Measurements from ENCODE around the gene MYH4. TPM values are rescaled to one million over a fixed set of nuclear protein-coding genes. Genes with fewer than 3 reads are reported as not detected.

The MYH4 gene
- total RNA-seq: not detected in 2 replicates

DNA sequence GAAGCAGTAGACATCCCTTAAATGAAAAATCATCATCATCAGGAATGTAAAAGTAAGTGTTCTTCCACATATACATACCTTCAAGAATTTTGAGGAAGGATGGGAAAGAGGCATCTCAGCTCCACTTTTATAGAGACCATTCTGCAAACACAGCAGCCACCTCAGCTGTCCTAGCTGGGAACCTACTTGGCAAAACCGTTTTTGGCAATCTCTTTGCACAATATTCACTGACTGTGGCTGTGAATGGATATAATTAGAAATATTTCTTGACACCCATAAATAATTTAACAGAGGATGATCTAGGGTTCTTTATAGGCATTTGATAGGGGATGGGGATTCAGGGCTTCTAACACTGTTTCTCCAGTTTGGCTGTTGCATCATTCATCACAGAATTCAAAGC is at the start of gene MYH4:
MYH4 (minus strand) TSS at position 101 of the 400 bp plus-strand sequence. CDS start 2,814 bp downstream, outside the sequence.
- no peak for DNase-seq (ENCODE audit: low read depth, low spot score)

GRCh38 chr17:10518271-10519037 is 49.1 kb upstream of the MYH4 start, which contains the start of gene MYH1:
TSS of gene MYH1 (minus strand) at chr17:10518542. CDS start at chr17:10516642, 1,900 bp downstream.
- DNase-seq (ENCODE audit: low read depth, low spot score): no peak

DNA sequence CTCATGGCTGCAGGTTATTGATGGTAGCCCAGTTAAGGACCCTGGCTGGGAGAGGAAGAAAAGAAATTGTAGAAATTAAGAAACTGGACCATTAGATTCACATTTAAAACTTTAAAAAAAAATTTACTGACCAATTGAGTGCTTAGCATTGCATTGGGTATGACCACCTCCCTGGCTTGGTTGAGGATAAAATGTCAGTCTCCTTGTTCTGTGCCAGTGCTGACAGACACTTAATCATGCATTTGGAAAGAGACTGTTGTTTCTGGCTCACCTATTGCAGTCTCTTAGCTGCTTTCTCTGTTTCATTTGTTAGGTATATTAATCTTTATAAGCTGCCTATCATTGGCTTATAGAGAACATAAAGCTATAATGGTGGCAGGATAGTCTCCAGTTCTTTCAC is 47.3 kb upstream of the MYH4 start:
- no peak for DNase-seq (ENCODE audit: low read depth, low spot score)

- no peak for DNase-seq (ENCODE audit: low read depth, low spot score)
Measured at GRCh38 chr17:10516065-10516464, 46.7 kb upstream of the MYH4 start.

DNA sequence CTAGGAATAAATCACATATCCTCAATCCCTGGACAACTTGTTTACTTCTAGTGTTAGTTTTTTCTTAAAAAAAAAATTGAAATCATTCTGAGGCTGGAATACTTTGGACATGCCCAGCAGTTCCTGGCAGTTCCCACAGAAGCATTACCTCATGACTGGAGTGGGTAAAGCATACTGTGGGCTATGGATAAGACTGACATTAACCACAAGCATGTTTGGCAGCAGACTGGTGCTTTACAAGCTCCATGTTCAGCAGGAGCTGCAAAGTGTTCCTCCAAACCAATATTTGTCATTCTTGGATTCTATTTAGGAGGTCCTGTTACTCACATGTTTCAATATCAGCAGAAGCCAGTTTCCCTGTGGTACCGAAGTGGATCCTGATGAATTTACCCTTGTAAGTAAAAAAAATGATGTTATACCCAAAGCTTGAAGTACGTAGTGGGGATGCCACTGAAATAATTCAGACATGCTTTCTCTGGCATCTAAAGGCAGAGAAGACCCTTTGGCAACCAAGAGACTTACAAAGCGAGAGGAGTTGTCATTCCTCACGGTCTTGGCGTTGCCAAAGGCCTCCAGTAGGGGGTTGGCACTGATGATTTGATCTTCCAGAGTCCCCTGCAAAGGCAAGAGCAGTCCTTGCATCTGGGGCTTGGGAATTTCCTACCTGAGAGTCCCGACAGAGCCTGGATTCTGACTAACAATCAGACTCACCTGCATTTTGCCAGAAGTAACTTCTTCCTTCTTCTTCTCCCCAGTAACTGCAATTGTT is 44.1 kb upstream of the MYH4 start:
- no peak for DNase-seq (ENCODE audit: low read depth, low spot score)

DNA sequence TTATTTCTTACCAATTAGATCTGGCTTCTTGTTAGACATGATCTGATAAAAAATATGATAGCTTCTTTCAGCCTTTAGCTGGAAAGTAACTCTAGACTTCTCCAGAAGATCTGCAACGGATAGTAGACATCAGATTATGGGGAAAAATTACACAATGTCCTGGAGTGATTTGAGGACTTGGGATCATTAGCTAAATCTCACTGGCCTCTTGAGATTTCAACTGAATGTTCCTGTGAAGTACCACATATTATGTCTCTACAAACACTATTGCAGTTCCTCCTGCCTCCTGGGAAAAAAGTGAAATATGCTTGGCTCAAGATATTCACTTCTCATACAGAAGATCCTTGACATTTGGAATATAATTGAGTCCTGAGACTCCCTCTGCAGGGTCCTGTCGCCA is 43.5 kb upstream of the MYH4 start:
- no peak for DNase-seq (ENCODE audit: low read depth, low spot score)

- DNase-seq (ENCODE audit: low read depth, low spot score): no peak
Measured at GRCh38 chr17:10499950-10500349, 30.6 kb upstream of the MYH4 start.

- no peak for DNase-seq (ENCODE audit: low read depth, low spot score)
Measured at GRCh38 chr17:10492004-10492403, 22.6 kb upstream of the MYH4 start.

DNA sequence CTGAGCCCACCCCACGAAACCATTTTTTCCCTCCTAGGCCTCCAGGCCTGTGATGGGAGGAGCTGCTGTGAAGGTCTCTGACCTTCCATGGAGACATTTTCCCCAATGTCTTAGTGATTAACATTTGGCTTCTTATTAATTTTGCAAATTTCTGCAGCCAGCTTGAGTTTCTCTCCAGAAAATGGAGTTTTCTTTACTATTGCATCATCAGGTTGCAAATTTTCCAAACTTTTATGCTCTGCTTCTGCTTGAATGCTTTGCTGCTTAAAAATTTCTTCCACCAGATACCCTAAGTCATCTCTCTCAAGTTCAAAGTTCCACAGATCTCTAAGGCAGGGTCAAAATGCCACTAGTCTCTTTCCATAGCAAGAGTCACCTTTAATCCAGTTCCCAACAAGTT is 12.9 kb upstream of the MYH4 start:
- DNase-seq (ENCODE audit: low read depth, low spot score): no peak

- DNase-seq (ENCODE audit: low read depth, low spot score): no peak
Measured at GRCh38 chr17:10477701-10478100, 8.3 kb upstream of the MYH4 start.

DNA sequence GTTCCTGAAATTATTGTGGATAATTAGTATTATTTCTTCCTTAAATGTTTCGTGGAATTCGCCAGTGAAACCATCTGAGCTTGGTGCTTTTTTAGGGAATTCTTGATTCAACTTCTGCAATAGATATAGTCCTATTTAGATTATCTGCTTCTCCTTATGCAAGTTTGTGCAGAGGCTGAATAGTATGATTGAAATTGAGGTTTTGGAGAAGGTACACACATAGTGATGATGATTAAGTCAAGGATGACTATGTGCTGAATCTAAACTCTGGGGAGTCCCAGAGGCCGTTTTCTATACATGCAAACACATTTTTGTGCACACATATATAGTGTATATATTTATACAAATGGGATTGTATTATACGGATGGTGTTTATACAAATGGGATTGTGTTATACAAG is 5.2 kb upstream of the MYH4 start:
- no peak for DNase-seq (ENCODE audit: low read depth, low spot score)

DNA sequence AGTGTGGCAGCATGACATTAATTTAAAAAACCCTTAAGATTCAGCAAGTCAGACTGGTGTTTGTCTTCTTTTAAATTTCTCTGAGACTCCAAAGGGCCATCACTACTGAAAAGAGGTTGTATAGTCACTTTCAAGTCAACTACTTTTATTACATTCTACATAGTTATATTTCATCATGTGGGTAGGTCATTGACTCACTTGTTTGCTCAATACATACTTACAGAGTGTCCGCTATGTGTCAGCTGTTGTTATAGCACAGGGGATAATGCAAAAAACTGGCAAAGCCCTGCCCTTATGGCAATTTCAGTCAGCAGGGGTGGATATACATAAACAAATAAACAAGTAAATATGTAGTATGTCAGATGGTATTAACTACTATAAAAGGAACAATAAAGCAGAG is 2.5 kb upstream of the MYH4 start:
- DNase-seq (ENCODE audit: low read depth, low spot score): no peak

GRCh38 chr17:10463402-10463801 is 6.0 kb downstream of the MYH4 start:
- no peak for DNase-seq (ENCODE audit: low read depth, low spot score)

DNA sequence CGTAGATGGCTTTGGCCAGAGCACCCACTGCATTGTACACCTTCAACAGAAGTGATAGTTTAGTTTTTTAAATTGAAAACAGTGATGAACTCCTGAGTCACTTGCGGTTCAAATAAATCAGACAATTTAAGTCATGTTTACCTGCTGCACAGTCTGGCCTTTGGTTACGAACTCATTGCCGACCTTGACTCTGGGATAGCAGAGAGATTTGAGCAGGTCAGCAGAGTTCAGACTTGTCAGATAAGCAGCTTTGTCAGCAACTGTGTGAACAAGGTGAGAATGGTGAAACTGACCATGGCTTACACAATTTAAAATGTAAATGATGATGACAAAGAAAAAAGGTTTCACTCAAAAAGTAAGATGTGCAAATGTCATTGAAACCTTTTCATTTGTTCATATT is 9.3 kb downstream of the MYH4 start:
- DNase-seq (ENCODE audit: low read depth, low spot score): no peak

GRCh38 chr17:10458701-10459100 is 10.7 kb downstream of the MYH4 start:
- no peak for DNase-seq (ENCODE audit: low read depth, low spot score)

- no peak for DNase-seq (ENCODE audit: low read depth, low spot score)
Measured at GRCh38 chr17:10457952-10458351, 11.4 kb downstream of the MYH4 start.

- no peak for DNase-seq (ENCODE audit: low read depth, low spot score)
Measured at GRCh38 chr17:10447026-10447931, 22.1 kb downstream of the MYH4 start.

DNA sequence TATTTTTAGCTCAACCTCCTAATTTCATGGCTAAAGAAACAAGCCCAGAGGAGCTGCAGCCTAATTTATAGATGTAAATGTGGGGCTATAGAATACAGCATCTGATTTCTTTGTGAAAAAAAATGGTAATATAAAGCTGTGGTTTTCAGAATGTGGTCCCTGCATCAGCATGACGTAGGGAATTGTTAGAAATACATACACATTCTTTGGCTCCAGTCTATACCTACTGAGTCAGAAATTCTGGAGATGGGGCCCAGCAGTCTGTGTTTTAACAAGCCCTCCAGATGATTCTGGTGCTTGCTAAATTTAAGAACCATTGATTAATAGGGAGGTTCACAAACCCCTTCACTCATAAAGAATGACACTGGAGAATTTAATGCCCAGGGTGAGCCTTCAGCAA is 29.5 kb downstream of the MYH4 start:
- DNase-seq (ENCODE audit: low read depth, low spot score): no peak

DNA sequence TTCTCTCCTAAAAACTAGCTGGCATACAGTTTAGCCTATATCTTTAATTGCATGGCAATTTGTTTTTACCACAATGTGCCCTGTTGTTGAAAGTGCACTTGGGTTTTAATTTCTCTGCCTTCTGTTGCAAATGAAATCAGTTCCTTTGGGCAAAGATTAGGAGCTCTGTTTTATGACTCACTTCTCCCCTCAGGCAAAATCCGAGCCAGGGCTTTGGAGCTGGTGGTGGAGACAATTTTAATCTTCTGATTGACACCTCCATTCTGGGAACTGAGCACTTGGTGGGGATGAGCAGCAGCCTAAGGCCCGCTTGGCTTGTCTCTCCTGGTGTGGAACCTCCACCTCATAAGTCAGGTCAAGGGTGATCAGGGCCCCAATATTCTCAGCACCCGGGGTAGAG is 34.3 kb downstream of the MYH4 start:
- no peak for DNase-seq (ENCODE audit: low read depth, low spot score)

- no peak for DNase-seq (ENCODE audit: low read depth, low spot score)
Measured at GRCh38 chr17:10429421-10430045, 39.8 kb downstream of the MYH4 start.

- DNase-seq (ENCODE audit: low read depth, low spot score): no peak
Measured at GRCh38 chr17:10428781-10429180, 40.6 kb downstream of the MYH4 start.
